ENCODE results near the gene HACD2.

Gene HACD2

GRCh38 chr3:123627673-123628670 lies 43.1 kb upstream of the HACD2 start:
- no peak overlapping the region for H3K4me3 ChIP-seq (ENCODE audit: low read depth, low read length)
- DNase-seq (ENCODE audit: low read depth), result no peak
- no peak for TF ChIP-seq CTCF (IDR thresholded peaks at IDR 0.05; ENCODE audit: insufficient read depth, low read depth, low read length, missing control alignments)

- H3K4me3 ChIP-seq (ENCODE audit: low read depth, low read length), result no peak overlapping the region
- no peak for TF ChIP-seq CTCF (IDR thresholded peaks at IDR 0.05; ENCODE audit: insufficient read depth, low read depth, low read length, missing control alignments)
- no peak for DNase-seq (ENCODE audit: low read depth)
Observed at GRCh38 chr3:123626881-123627280, 42.0 kb upstream of the HACD2 start.

- DNase-seq (ENCODE audit: low read depth), result no peak
- no peak for TF ChIP-seq CTCF (IDR thresholded peaks at IDR 0.05; ENCODE audit: insufficient read depth, low read depth, low read length, missing control alignments)
- H3K4me3 ChIP-seq (ENCODE audit: low read depth, low read length), result no peak overlapping the region
Observed at GRCh38 chr3:123624302-123624701, 39.4 kb upstream of the HACD2 start.

GRCh38 chr3:123623346-123623880 lies 38.6 kb upstream of the HACD2 start:
- no peak overlapping the region for H3K4me3 ChIP-seq (ENCODE audit: low read depth, low read length)
- no peak for TF ChIP-seq CTCF (IDR thresholded peaks at IDR 0.05; ENCODE audit: insufficient read depth, low read depth, low read length, missing control alignments)
- no peak for DNase-seq (ENCODE audit: low read depth)

- TF ChIP-seq CTCF (IDR thresholded peaks at IDR 0.05; ENCODE audit: insufficient read depth, low read depth, low read length, missing control alignments), result no peak
- DNase-seq (ENCODE audit: low read depth), result no peak
Observed at GRCh38 chr3:123622766-123623165, 37.9 kb upstream of the HACD2 start.

GRCh38 chr3:123621850-123622189 lies 37.0 kb upstream of the HACD2 start:
- no peak for DNase-seq (ENCODE audit: low read depth)
- no peak overlapping the region for H3K4me3 ChIP-seq (ENCODE audit: low read depth, low read length)
- TF ChIP-seq CTCF (IDR thresholded peaks at IDR 0.05; ENCODE audit: insufficient read depth, low read depth, low read length, missing control alignments), result no peak

More at GRCh38 chr3:123622766-123623165, 37.9 kb upstream of the HACD2 start:
- no peak overlapping the region for H3K4me3 ChIP-seq (ENCODE audit: low read depth, low read length)

Measured in GM12865 (cell line).